ENCODE measurements around the gene ZNF385B. TPM values are rescaled to one million over a fixed set of nuclear protein-coding genes. Genes with fewer than 3 reads are reported as not detected.
"Not testable (repeated sequence)": the region's sequence is repeated elsewhere in the genome, so short reads cannot be mapped to it uniquely, and the experiment has no call there.

ZNF385B gene
- total and polyA plus RNA-seq, 5 donors from 2014 or later = not detected

DNA sequence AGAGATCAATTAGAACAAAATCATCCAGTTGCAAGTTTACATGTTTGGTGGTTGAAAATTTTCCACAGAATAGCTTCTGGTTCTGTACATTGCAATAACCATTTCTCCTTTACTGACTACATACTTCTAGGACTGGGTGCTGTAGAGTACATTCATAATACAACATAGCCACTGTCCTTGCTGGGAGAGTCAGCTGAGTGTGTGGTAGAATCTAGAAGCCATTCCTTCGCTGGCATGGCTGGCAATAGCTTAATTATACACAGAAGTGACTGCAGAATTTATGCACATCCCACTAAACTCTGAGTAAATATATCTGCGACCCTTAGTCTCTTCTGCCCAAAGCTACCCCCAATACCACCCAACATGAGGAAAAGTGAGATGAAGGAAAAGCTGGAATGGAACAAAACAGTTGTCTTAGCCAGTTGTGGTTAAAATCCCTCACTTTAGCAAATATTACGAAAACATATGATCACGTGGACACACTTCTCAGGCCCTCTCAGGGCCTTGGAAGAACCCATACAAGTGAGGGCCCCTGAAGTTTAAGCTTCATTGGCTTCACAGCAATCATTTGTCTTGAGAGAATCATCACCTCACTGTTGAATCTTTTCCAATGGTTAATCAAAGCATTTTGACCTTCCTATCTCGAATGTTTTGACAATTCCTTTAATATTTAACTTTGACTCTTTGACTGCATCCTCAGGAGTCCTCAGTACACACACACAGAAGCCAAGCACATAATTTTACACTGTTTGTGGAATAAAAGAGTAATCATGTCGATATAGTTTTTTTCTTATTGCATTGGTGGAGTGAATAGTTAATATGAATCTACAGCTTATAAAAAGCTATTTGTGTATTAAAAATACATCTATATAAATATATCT is 225.1 kb downstream of the ZNF385B start:
- no peak for DNase-seq
- H3K27ac ChIP-seq (ENCODE audit: insufficient read depth, low read length, poor library complexity, severe bottlenecking) = no peak overlapping the region
- no peaks in the 10 kb centered on the region for H3K9me3 ChIP-seq (ENCODE audit: control insufficient read depth in 2 of 2, low read length in 2 of 2)
- Mint-ChIP-seq H3K9me3 (peaks cover 0 to 12% (median 0%) of the 10 kb centered on the region in 7 donors), H3K27ac (no peak overlapping the region), H3K4me1 (no peaks in the 10 kb centered on the region), H3K4me3 (no peak overlapping the region), H3K27me3 (peaks cover 4% of the 10 kb centered on the region), H3K36me3 (no peaks in the 10 kb centered on the region)
- no peaks in the 10 kb centered on the region for H3K36me3 ChIP-seq (ENCODE audit: control insufficient read depth, insufficient read depth, low read length)
- H3K4me1 ChIP-seq (ENCODE audit: control insufficient read depth, insufficient read depth, low read length, poor library complexity, severe bottlenecking) = no peaks in the 10 kb centered on the region
- no peaks in the 10 kb centered on the region for H3K27me3 ChIP-seq (ENCODE audit: control insufficient read depth, insufficient read depth, low read length)
- ATAC-seq (ENCODE audit: low read depth in 2 of 2) = no peak
- H3K4me3 ChIP-seq (ENCODE audit: low read depth, low read length) = no peak overlapping the region

DNA sequence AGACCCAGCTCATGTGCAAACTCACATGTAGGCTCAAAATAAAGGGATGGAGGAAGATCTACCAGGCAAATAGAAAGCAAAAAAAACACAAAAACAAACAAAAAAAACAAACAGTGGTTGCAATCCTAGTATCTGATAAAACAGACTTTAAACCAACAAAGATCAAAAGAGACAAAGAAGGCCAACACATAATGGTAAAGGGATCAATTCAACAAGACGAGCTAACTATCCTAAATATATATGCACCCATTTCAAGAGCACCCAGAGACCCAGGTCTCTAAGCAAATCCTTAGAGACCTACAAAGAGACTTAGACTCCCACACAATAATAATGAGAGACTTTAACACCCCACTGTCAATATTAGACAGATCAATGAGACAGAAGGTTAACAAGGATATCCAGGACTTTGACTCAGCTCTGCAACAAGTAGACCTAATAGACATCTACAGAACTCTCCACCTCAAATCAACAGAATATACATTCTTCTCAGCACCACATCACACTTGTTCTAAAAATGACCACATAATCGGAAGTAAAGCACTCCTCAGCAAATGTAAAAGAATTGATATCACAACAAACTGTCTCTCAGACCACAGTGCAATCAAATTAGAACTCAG is 229.5 kb downstream of the ZNF385B start:
- not testable (repeated sequence) for H3K4me3 Mint-ChIP-seq; H3K4me1 ChIP-seq (ENCODE audit: control insufficient read depth, insufficient read depth, low read length, poor library complexity, severe bottlenecking); H3K4me1 Mint-ChIP-seq; H3K9me3 Mint-ChIP-seq; DNase-seq; H3K36me3 Mint-ChIP-seq; ATAC-seq (ENCODE audit: low read depth in 2 of 2); H3K27me3 ChIP-seq (ENCODE audit: control insufficient read depth, insufficient read depth, low read length); H3K27ac ChIP-seq (ENCODE audit: insufficient read depth, low read length, poor library complexity, severe bottlenecking); H3K36me3 ChIP-seq (ENCODE audit: control insufficient read depth, insufficient read depth, low read length); H3K27me3 Mint-ChIP-seq; H3K4me3 ChIP-seq (ENCODE audit: low read depth, low read length); H3K9me3 ChIP-seq (ENCODE audit: control insufficient read depth in 2 of 2, low read length in 2 of 2); H3K27ac Mint-ChIP-seq

DNA sequence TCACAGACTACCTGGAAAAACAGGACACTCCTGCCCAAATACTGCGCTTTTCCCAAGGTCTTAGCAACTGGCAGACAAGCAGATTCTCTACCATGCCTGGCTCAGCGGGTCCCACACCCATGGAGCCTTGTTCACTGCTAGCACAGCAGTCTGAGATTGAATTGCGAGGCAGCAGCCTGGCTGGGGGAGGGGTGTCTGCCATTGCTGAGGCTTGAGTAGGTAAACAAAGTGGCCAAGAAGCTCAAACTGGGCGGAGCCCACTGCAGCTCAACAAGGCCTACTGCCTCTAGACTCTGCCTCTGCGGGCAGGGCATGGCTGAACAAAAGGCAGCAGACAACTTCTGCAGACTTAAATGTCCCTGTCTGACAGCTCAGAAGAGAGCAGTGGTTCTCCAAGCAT is 231.6 kb downstream of the ZNF385B start:
- not testable (repeated sequence) for H3K4me3 ChIP-seq (ENCODE audit: low read depth, low read length); H3K27ac ChIP-seq (ENCODE audit: insufficient read depth, low read length, poor library complexity, severe bottlenecking); H3K4me1 Mint-ChIP-seq; H3K9me3 ChIP-seq (ENCODE audit: control insufficient read depth in 2 of 2, low read length in 2 of 2); H3K9me3 Mint-ChIP-seq; H3K4me3 Mint-ChIP-seq; H3K27me3 Mint-ChIP-seq; H3K27ac Mint-ChIP-seq; H3K36me3 Mint-ChIP-seq; H3K36me3 ChIP-seq (ENCODE audit: control insufficient read depth, insufficient read depth, low read length); DNase-seq; H3K27me3 ChIP-seq (ENCODE audit: control insufficient read depth, insufficient read depth, low read length); ATAC-seq (ENCODE audit: low read depth in 2 of 2); H3K4me1 ChIP-seq (ENCODE audit: control insufficient read depth, insufficient read depth, low read length, poor library complexity, severe bottlenecking)

DNA sequence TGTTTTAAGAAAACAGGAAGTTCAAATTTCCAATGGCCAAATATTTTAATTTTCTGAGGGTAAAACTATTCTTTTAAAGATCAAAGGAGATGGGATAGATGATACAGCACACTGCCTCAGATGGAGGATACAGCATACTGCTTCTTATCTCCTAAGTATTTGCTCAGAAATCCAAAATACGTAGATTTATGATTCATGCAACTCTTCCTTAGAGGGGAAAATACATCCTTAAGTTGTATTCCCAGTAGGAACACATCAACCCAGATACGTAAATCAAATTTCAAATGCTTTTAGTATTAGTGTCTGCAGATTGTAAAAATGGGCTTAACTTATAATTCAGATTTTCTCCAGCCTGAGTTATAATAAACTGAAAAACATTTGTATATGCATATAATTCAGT is 235.2 kb downstream of the ZNF385B start:
- Histone ChIP-seq H3K4me1 (ENCODE audit: control insufficient read depth, insufficient read depth, low read length, poor library complexity, severe bottlenecking) (no peaks in the 10 kb centered on the region), H3K27ac (ENCODE audit: insufficient read depth, low read length, poor library complexity, severe bottlenecking) (no peak overlapping the region), H3K36me3 (ENCODE audit: control insufficient read depth, insufficient read depth, low read length) (no peaks in the 10 kb centered on the region), H3K9me3 (ENCODE audit: control insufficient read depth in 2 of 2, low read length in 2 of 2) (no peaks in the 10 kb centered on the region), H3K27me3 (ENCODE audit: control insufficient read depth, insufficient read depth, low read length) (peaks cover 1% of the 10 kb centered on the region), H3K4me3 (ENCODE audit: low read depth, low read length) (no peak overlapping the region)
- DNase-seq = no peak
- Mint-ChIP-seq H3K4me3 (no peak overlapping the region), H3K27ac (no peak overlapping the region), H3K4me1 (no peaks in the 10 kb centered on the region), H3K27me3 (peaks cover 5% of the 10 kb centered on the region), H3K36me3 (no peaks in the 10 kb centered on the region), H3K9me3 (peaks cover 0 to 2% (median 0%) of the 10 kb centered on the region in 7 donors)
- no peak for ATAC-seq (ENCODE audit: low read depth in 2 of 2)

DNA sequence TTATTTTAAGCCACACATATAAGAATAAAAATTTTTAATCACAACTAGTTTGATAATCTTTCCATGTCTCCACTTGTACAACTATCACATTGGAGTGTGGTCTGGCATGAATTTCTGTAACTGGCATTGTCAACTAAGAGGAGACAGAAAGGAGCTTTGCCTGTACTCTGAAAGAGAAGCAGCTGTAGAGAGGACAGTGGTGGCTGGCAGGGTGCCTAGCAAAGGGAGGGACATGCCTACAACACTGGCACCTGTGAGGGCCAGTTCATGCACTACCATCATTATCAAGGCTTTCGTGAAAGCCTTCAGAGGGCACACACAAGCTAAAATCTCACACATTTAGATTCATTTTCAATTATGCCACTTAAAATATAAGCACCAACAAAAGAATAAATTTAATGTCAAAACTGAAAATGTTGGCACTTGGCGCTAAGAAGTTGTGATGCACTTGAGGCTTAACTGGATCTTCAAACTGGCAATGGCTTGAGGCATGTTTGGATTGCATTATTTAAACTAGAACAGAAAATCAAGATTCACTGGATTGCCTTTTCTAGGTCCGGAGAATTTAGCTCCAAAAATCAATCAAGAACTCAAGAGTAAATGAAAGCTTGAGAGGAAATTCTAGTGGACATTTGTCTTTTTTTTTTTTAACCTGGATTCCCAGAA is 238.6 kb downstream of the ZNF385B start:
- Mint-ChIP-seq H3K4me1 (no peaks in the 10 kb centered on the region), H3K9me3 (peaks cover 0 to 2% (median 0%) of the 10 kb centered on the region in 7 donors), H3K36me3 (no peaks in the 10 kb centered on the region)

DNA sequence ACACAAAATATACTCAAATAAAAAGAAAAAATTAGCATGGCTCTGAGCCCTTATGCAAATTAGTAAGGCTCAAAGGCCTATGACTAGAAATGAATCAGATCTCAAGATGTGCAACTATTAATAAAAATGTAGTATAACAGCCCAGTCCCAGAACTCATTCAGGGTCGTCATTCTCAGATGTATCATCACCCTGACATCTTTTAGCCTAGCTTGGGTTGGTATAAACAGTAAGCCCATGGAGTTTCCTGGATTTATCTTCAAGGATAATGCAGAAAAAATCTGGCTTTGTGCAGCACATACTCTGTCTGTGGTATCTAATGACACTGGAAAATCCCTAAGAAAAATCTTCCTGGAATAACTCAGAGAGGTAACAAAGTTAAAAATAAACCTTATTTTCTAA is 239.3 kb downstream of the ZNF385B start:
- Mint-ChIP-seq H3K36me3 (no peaks in the 10 kb centered on the region), H3K4me3 (no peak overlapping the region), H3K4me1 (no peaks in the 10 kb centered on the region), H3K27ac (no peak overlapping the region), H3K27me3 (peaks cover 5% of the 10 kb centered on the region), H3K9me3 (peaks cover 0 to 2% (median 0%) of the 10 kb centered on the region in 7 donors)
- Histone ChIP-seq H3K4me3 (ENCODE audit: low read depth, low read length) (no peak overlapping the region), H3K27me3 (ENCODE audit: control insufficient read depth, insufficient read depth, low read length) (peaks cover 2% of the 10 kb centered on the region), H3K27ac (ENCODE audit: insufficient read depth, low read length, poor library complexity, severe bottlenecking) (no peak overlapping the region), H3K4me1 (ENCODE audit: control insufficient read depth, insufficient read depth, low read length, poor library complexity, severe bottlenecking) (no peaks in the 10 kb centered on the region), H3K36me3 (ENCODE audit: control insufficient read depth, insufficient read depth, low read length) (no peaks in the 10 kb centered on the region), H3K9me3 (ENCODE audit: control insufficient read depth in 2 of 2, low read length in 2 of 2) (no peaks in the 10 kb centered on the region)
- no peak for ATAC-seq (ENCODE audit: low read depth in 2 of 2)
- DNase-seq = no peak

More for the DNA sequence above, 238.6 kb downstream of the ZNF385B start:
- no peak overlapping the region for H3K27ac ChIP-seq (ENCODE audit: insufficient read depth, low read length, poor library complexity, severe bottlenecking)
- ATAC-seq (ENCODE audit: low read depth in 2 of 2) = no peak
- H3K4me1 ChIP-seq (ENCODE audit: control insufficient read depth, insufficient read depth, low read length, poor library complexity, severe bottlenecking) = no peaks in the 10 kb centered on the region
- H3K4me3 ChIP-seq (ENCODE audit: low read depth, low read length) = no peak overlapping the region
- Mint-ChIP-seq H3K27ac (no peak overlapping the region), H3K4me3 (no peak overlapping the region), H3K27me3 (peaks cover 5% of the 10 kb centered on the region)
- H3K9me3 ChIP-seq (ENCODE audit: control insufficient read depth in 2 of 2, low read length in 2 of 2) = no peaks in the 10 kb centered on the region
- no peaks in the 10 kb centered on the region for H3K36me3 ChIP-seq (ENCODE audit: control insufficient read depth, insufficient read depth, low read length)
- DNase-seq = no peak
- H3K27me3 ChIP-seq (ENCODE audit: control insufficient read depth, insufficient read depth, low read length) = peaks cover 2% of the 10 kb centered on the region

DNA sequence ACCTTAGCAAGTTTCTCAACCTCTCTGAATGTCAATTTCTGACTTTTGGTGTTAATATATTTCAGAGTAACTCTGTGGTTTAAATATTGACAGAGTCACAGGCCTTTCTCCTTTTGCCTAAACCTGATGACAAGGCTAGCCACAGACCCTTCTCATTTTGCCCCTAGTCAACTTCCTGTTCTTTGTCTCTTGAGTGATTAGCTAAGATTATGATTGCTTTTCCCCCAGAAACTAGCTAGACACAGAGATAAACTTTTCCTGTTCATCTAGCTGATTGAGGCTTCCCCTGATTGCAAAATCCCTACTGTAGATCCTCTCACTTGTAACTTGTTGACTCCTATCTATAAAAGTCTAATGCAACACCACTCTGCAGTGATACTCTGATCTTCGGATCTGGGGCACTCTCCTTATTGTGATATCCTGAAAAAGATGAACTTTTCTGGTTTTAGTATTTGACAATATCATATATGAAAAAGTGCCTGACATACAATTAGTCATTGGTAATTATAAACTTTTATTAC is 241.4 kb downstream of the ZNF385B start:
- H3K4me1 ChIP-seq (ENCODE audit: control insufficient read depth, insufficient read depth, low read length, poor library complexity, severe bottlenecking) = no peaks in the 10 kb centered on the region
- no peak overlapping the region for H3K27ac Mint-ChIP-seq
- no peak overlapping the region for H3K27ac ChIP-seq (ENCODE audit: insufficient read depth, low read length, poor library complexity, severe bottlenecking)
- H3K27me3 ChIP-seq (ENCODE audit: control insufficient read depth, insufficient read depth, low read length) = peaks cover 2% of the 10 kb centered on the region
- H3K4me1 Mint-ChIP-seq = no peaks in the 10 kb centered on the region
- no peak overlapping the region for H3K4me3 ChIP-seq (ENCODE audit: low read depth, low read length)
- no peaks in the 10 kb centered on the region for H3K36me3 ChIP-seq (ENCODE audit: control insufficient read depth, insufficient read depth, low read length)
- H3K9me3 ChIP-seq (ENCODE audit: control insufficient read depth in 2 of 2, low read length in 2 of 2) = no peaks in the 10 kb centered on the region
- ATAC-seq (ENCODE audit: low read depth in 2 of 2) (no peak), DNase-seq (no peak)
- H3K36me3 Mint-ChIP-seq = no peaks in the 10 kb centered on the region
- no peak overlapping the region for H3K4me3 Mint-ChIP-seq
- peaks cover 0 to 2% (median 0%) of the 10 kb centered on the region in 7 donors for H3K9me3 Mint-ChIP-seq
- H3K27me3 Mint-ChIP-seq = peaks cover 5% of the 10 kb centered on the region
